Ishikawa (cell line): Measurements from ENCODE around the gene MYO15B.

Experiments
- CEBPB ChIP-seq: IDR thresholded peaks from 2 replicates; pipeline ENCODE4 v1.6.1; 2012
- CREB1 ChIP-seq: IDR thresholded peaks from 2 replicates; pipeline ENCODE4 v1.6.1; 2012; ENCODE audit warnings: low read depth
- EGR1 ChIP-seq: IDR thresholded peaks from 2 replicates; pipeline ENCODE4 v1.6.1; 2012
- EP300 ChIP-seq: IDR thresholded peaks from 2 replicates; pipeline ENCODE4 v1.6.1; 2012; ENCODE audit warnings: borderline replicate concordance
- FOXM1 ChIP-seq: IDR thresholded peaks from 2 replicates; pipeline ENCODE4 v1.6.1; 2012; ENCODE audit warnings: low read depth, borderline replicate concordance
- NFIC ChIP-seq: IDR thresholded peaks from 2 replicates; pipeline ENCODE4 v1.6.1; 2012
- RAD21 ChIP-seq: IDR thresholded peaks from 2 replicates; pipeline ENCODE4 v1.6.1; 2012; ENCODE audit warnings: low read depth
- TAF1 ChIP-seq: IDR thresholded peaks from 2 replicates; pipeline ENCODE4 v1.6.1; 2012; ENCODE audit warnings: low read depth, mild to moderate bottlenecking
- TCF12 ChIP-seq: IDR thresholded peaks from 2 replicates; pipeline ENCODE4 v1.6.1; 2012; ENCODE audit warnings: low read depth
- TEAD4 ChIP-seq: IDR thresholded peaks from 2 replicates; pipeline ENCODE4 v1.6.1; 2012
- YY1 ChIP-seq: IDR thresholded peaks from 2 replicates; pipeline ENCODE4 v1.6.1; 2012; ENCODE audit warnings: low read depth
- ZBTB7A ChIP-seq: IDR thresholded peaks from 2 replicates; pipeline ENCODE4 v1.6.1; 2012; ENCODE audit warnings: low read depth
- TF ChIP-seq, protein P1 (sequence below): IDR thresholded peaks from 2 replicates; pipeline ENCODE4 v1.6.1; 2012; ENCODE audit warnings: low read depth, mild to moderate bottlenecking
- TF ChIP-seq, protein P2 (sequence below): IDR thresholded peaks from 2 replicates; pipeline ENCODE4 v1.6.1; 2012
- TF ChIP-seq, protein P3 (sequence below): IDR thresholded peaks from 2 replicates; pipeline ENCODE4 v1.6.1; 2012

Gene MYO15B

DNA sequence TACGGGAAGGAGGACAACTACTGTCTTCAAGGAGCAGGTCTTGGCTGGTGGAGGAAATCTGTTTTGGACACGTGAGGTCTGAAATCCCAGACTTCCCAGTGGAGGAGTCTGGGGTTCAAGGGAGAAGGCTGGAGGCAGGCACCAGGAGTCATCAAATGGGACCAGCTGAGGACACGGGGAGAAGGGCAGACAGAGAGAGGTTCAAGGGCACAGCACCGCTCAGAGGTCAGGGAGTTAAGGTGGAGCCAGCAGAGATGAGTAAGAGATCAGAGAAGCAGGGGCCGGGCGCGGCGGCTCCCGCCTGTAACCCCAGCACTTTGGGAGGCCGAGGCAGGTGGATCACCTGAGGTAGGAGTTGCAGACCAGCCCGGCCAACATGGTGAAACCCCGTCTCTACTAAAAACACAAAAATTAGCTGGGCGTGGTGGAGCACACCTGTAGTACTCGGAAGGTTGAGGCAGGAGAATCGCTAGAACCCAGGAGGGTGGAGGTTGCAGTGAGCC lies 35.2 kb downstream of the MYO15B start:
- no peak for TF ChIP-seq RAD21
- TF ChIP-seq NFIC: no peak
- no peak for TF ChIP-seq EGR1
- TF ChIP-seq, protein P1, sequence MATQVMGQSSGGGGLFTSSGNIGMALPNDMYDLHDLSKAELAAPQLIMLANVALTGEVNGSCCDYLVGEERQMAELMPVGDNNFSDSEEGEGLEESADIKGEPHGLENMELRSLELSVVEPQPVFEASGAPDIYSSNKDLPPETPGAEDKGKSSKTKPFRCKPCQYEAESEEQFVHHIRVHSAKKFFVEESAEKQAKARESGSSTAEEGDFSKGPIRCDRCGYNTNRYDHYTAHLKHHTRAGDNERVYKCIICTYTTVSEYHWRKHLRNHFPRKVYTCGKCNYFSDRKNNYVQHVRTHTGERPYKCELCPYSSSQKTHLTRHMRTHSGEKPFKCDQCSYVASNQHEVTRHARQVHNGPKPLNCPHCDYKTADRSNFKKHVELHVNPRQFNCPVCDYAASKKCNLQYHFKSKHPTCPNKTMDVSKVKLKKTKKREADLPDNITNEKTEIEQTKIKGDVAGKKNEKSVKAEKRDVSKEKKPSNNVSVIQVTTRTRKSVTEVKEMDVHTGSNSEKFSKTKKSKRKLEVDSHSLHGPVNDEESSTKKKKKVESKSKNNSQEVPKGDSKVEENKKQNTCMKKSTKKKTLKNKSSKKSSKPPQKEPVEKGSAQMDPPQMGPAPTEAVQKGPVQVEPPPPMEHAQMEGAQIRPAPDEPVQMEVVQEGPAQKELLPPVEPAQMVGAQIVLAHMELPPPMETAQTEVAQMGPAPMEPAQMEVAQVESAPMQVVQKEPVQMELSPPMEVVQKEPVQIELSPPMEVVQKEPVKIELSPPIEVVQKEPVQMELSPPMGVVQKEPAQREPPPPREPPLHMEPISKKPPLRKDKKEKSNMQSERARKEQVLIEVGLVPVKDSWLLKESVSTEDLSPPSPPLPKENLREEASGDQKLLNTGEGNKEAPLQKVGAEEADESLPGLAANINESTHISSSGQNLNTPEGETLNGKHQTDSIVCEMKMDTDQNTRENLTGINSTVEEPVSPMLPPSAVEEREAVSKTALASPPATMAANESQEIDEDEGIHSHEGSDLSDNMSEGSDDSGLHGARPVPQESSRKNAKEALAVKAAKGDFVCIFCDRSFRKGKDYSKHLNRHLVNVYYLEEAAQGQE: no peak
- TF ChIP-seq CEBPB: no peak
- TF ChIP-seq YY1: no peak
- TF ChIP-seq ZBTB7A: no peak
- no peak for TF ChIP-seq TCF12
- no peak for TF ChIP-seq EP300
- TF ChIP-seq, protein P2, sequence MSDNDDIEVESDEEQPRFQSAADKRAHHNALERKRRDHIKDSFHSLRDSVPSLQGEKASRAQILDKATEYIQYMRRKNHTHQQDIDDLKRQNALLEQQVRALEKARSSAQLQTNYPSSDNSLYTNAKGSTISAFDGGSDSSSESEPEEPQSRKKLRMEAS: no peak
- no peak for TF ChIP-seq FOXM1
- no peak for TF ChIP-seq TAF1
- no peak for TF ChIP-seq CREB1
- no peak for TF ChIP-seq TEAD4
- TF ChIP-seq, protein P3, sequence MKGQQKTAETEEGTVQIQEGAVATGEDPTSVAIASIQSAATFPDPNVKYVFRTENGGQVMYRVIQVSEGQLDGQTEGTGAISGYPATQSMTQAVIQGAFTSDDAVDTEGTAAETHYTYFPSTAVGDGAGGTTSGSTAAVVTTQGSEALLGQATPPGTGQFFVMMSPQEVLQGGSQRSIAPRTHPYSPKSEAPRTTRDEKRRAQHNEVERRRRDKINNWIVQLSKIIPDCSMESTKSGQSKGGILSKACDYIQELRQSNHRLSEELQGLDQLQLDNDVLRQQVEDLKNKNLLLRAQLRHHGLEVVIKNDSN: no peak

DNA sequence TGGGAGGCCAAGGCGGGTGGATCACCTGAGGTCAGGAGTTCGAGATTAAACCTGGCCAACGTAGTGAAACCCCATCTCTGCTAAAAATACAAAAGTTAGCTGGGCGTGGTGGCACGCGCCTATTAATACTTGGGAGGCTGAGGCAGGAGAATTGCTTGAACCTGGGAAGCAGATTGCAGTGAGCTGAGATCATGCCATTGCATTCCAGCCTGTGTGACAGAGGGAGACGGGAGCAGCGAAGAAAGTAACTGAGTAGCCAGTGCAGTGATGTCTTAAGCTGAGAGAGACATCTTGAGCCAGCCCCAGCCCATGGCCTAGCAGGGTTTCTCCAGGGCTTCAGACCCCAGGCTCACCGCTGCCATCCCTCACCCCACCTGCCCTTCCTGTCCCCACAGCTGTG lies 35.8 kb downstream of the MYO15B start:
- TF ChIP-seq EGR1 (no peak), CREB1 (no peak), RAD21 (no peak), TEAD4 (no peak), ZBTB7A (no peak), EP300 (no peak), TCF12 (no peak), FOXM1 (no peak), NFIC (no peak), TAF1 (no peak), CEBPB (no peak), YY1 (no peak)
- TF ChIP-seq, protein P2: no peak
- TF ChIP-seq, protein P3: no peak
- TF ChIP-seq, protein P1: no peak

DNA sequence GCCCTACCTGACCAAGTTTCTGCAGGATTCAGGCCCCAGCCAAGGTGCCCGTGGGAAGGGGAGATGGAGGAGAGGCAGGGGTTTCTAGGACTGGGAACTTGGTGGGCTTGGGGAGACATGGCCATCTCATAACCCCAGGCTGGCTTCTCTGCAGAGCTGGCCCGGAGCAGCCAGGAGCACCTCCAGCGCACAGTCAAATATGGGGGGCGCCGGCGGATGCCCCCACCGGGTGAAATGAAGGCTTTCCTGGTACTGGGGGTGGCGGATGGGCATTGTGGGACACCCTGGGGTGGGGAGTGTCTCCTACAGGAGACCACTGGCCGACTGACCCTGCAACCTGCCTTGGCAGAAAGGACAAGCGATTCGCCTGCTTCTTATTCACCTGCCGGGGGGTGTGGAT lies 36.4 kb downstream of the MYO15B start:
- TF ChIP-seq ZBTB7A (no peak), FOXM1 (no peak), EGR1 (no peak), NFIC (no peak)
- TF ChIP-seq, protein P3: no peak
- TF ChIP-seq, protein P2: no peak

DNA sequence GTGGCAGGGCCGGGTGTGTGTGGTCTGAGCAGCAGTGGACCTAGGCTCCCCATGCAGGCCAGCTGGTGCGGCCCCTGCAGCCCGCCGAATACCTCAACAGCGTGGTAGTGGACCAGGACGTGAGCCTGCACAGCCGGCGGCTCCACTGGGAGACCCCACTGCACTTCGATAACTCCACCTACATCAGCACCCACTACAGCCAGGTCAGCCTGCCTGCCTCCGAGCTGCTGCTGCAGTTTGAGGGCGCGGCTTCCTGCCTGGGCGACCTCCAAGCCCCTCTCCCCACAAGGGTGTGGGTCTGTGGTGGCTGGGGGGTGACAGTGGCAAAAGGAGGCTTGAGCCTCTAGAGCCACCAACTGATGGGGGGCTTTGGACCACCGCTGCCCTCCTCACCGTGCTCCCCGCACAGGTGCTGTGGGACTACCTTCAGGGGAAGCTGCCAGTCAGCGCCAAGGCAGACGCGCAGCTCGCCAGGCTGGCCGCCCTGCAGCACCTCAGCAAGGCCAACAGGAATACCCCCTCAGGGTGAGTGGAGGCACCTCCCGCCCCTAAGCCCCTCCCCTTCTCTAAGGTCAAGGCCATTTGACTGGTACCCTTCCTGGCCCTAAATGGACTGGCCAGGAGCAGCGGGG lies 37.2 kb downstream of the MYO15B start:
- no peak for TF ChIP-seq TCF12
- TF ChIP-seq TAF1: no peak
- no peak for TF ChIP-seq RAD21
- TF ChIP-seq YY1: no peak
- no peak for TF ChIP-seq CEBPB
- TF ChIP-seq ZBTB7A: no peak
- no peak for TF ChIP-seq EP300
- TF ChIP-seq, protein P2: no peak
- TF ChIP-seq NFIC: no peak
- TF ChIP-seq TEAD4: no peak
- TF ChIP-seq EGR1: no peak
- TF ChIP-seq, protein P1: no peak
